NOMO-1 treated with dmso at 0.1 percent for 144 hours (cell line): Measurements from ENCODE around the gene GNAS-AS1.
"Not testable (repeated sequence)": the region's sequence is repeated elsewhere in the genome, so short reads cannot be mapped to it uniquely, and the experiment has no call there.

ENCODE experiments used
- DNase-seq: peaks from one replicate; lab custom pipeline; 2025; ENCODE audit not compliant: unreplicated experiment; lab: John Stamatoyannopoulos, UW

The GNAS-AS1 gene

GRCh38 chr20:58837717-58838116 is 13.0 kb downstream of the GNAS-AS1 start:
- DNase-seq, result no peak

GRCh38 chr20:58836616-58837204 is 14.0 kb downstream of the GNAS-AS1 start:
- DNase-seq, result no peak

- DNase-seq, result no peak
These were observed 15.5 kb downstream of the GNAS-AS1 start for GRCh38 chr20:58835231-58835630.

GRCh38 chr20:58833921-58834320 is 16.8 kb downstream of the GNAS-AS1 start:
- DNase-seq, result no peak

GRCh38 chr20:58832457-58832856 is 18.2 kb downstream of the GNAS-AS1 start:
- DNase-seq, result peak; percentile 50

GRCh38 chr20:58829531-58829941 is 21.2 kb downstream of the GNAS-AS1 start:
- no peak for DNase-seq

GRCh38 chr20:58828804-58829203 is 21.9 kb downstream of the GNAS-AS1 start:
- not testable (repeated sequence) for DNase-seq

- DNase-seq, result no peak
These were observed 22.6 kb downstream of the GNAS-AS1 start for GRCh38 chr20:58828136-58828535.

- DNase-seq, result no peak
These were observed 24.4 kb downstream of the GNAS-AS1 start for GRCh38 chr20:58826271-58826670.

GRCh38 chr20:58825450-58825849 is 25.3 kb downstream of the GNAS-AS1 start:
- no peak for DNase-seq

GRCh38 chr20:58824843-58825242 is 25.9 kb downstream of the GNAS-AS1 start:
- no peak for DNase-seq

GRCh38 chr20:58822748-58823730 is 27.7 kb downstream of the GNAS-AS1 start:
- DNase-seq, result no peak

GRCh38 chr20:58822149-58822548 is 28.6 kb downstream of the GNAS-AS1 start:
- DNase-seq, result no peak

- DNase-seq, result not testable (repeated sequence)
These were observed 30.2 kb downstream of the GNAS-AS1 start for GRCh38 chr20:58820515-58820914.

GRCh38 chr20:58819921-58820320 is 30.8 kb downstream of the GNAS-AS1 start:
- no peak for DNase-seq

GRCh38 chr20:58818586-58819285 is 32.0 kb downstream of the GNAS-AS1 start:
- DNase-seq, result no peak

- DNase-seq, result no peak
These were observed 33.0 kb downstream of the GNAS-AS1 start for GRCh38 chr20:58817748-58818147.

- DNase-seq, result no peak
These were observed 33.6 kb downstream of the GNAS-AS1 start for GRCh38 chr20:58816957-58817651.

- no peak for DNase-seq
These were observed 34.7 kb downstream of the GNAS-AS1 start for GRCh38 chr20:58816051-58816450.

- no peak for DNase-seq
These were observed 35.3 kb downstream of the GNAS-AS1 start for GRCh38 chr20:58815448-58815847.

- DNase-seq, result no peak
These were observed 37.3 kb downstream of the GNAS-AS1 start for GRCh38 chr20:58813369-58813768.
